T-helper 1 cell (primary cell): ENCODE data around the gene TMEFF1.

Experiments
- DNase-seq, 5 donors: peaks; one replicate each; pipeline ENCODE4 v3.0.0-alpha.2; 2012 to 2020

The TMEFF1 gene

DNA sequence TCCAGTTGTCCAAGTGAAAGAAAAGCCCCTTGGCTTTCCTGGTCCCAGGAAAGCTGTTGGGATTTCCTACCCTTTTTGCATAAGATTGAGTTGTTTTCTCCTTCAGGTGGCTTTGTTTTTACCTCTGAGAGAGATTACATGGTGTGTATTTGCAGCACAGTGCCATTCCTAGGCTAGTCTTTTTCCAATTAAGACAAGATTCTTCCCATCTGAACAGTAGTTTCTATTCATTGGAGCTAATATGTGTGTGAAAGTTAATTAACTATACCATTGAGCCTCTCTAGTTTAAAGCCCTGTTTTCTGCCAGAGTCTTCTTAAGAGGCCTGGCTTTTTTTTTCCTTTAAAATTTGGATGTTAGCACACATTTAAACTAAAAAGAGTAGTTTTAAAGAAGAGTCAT lies 25.9 kb upstream of the TMEFF1 start:
- no peak for DNase-seq

DNA sequence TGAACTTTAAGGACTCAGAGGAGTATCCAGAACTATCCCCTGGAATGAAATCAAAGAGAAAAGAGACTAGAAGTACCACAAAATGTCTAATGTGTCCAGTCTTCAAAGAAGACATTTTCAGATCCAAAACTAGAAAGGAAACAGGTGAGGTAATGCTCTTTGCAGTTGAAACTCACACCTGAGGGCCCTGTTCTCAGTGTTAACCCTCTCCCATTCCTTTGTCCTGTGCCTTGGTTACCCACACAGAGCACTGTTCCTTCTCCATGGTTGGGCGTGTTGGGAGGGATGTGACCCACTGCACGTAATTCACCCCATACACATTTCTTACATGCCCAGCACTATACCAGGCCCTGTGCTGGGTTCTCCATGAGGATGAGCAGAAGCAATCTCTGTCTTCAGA lies 24.7 kb upstream of the TMEFF1 start:
- no peak for DNase-seq

DNA sequence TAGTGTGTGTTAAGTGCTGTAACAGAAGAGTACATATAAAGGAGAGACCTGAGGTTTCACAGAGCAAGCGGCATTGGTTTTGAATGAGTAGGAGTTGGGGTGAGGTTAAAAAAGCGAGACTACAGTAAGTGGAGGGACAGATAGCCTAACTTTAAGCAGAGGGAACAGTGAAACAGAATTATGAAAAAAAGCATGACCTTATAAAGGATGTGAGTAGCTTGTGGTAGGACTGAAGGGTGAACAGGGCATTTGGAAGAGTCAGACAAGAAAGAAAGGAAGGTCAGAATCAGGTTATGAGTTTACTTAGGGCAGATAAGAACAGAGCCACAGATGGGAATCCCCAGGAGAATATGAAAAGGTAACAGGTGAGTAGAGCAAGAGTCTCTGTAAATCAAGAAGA lies 23.5 kb upstream of the TMEFF1 start:
- DNase-seq, result no peak

DNA sequence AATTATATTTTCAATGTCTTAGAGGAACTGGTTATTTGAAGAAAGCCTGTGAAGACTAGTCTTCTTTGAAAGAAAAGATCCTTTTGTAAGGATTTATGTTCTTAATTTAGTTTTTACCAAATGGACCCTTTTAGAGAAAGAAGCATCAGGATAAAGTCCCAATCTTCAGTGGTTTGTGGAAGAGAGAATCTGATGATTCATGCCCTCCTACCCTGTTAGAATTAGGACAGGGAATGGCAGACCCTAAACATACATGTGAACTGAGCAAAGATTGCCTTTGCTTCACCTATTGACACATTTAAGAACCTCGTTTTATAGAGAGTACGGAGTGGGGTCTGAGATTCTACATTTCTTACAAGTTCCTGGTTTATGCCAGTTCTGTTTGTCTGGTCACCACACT lies 20.1 kb upstream of the TMEFF1 start:
- no peak for DNase-seq

DNA sequence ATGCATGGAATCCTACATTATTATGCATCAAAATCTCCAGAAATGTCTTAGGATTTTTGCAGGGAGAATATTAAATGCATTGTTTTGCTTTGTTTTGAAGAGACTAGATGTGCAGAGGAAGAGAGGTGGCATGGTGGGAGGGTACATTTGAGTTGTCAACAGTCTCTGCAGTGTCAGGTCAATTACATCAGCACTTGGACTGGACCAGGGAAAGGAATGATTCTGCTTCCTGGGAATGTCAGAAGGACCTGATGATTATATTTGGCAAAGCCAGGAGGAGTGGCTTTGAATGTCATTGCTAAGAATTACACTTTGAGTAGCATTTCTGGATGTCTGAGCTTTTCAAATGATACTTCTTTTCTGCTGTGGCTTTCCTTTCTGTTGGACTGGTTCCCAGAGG lies 17.5 kb upstream of the TMEFF1 start:
- DNase-seq, result no peak

DNA sequence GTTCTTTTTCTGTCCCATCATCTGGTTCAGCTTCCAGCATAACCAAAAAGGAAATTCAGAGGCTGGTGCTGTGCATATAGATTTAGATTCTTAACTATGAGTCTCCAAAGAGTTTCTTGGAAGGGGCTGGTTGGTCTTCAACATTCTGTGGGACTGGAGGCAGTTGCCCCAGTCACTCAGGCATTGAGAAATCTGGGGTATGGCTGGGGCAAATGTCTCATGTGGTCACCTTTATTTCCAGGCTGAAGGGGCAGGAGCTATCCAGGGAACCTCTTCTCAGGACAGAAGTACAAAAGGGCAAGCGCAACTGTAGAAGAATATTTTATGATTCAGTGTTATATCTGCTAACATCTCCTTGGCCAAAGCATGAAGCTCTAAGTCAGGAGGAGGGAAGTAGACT lies 15.4 kb upstream of the TMEFF1 start:
- no peak for DNase-seq

DNA sequence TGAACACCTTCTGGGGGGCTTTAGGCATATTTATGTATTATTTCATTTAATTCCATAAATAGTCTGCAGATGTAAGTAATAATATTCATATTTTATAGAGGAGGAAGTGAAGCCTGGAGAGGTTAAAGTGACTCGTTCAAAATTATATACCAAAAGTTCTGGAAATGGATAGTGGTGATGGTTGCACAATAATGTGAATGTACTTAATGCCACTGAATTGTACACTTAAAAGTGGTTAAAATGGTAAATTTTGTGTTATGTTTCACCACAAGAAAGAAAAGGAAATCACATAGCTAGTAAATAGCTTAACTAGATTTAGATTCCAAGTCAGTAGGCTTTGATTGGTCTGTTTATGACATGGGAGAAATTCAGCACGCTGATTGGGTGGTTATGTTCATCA lies 13.0 kb upstream of the TMEFF1 start:
- no peak for DNase-seq

DNA sequence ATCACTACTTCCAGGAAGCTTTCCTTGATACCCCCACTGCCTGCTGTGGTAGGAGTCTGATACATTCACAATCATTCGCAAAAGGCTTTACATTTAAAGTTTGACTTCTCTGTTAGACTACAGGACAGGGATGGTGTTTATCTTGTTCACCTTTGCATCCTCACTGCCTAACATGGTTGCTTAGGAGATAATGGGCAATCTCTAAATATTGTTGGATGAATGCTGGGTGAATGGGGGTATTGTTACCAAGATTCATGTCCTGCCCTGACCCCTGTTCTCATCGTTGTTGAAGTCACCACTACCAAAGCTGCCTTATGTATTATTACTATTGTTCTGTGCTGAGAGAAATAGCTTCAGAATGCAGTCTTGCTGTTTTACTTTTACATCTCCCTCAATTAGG lies 7.7 kb upstream of the TMEFF1 start:
- no peak for DNase-seq

DNA sequence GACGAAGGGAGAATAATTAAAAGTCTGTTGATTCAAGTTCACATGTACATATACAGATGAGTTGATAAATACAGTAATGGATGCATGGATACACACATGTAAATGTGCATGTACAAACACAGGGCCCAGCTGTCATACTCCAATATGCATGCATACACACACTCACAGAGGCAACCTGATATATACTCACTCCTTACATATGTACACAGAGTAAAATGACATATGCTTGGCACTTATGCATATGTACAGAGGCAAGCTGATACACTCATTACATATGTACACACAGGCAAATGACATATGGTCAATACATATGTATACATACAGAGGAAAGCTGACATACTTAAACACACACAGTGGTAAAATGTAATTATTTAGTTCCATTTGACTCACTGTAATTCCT lies 7.2 kb upstream of the TMEFF1 start:
- DNase-seq, result no peak

DNA sequence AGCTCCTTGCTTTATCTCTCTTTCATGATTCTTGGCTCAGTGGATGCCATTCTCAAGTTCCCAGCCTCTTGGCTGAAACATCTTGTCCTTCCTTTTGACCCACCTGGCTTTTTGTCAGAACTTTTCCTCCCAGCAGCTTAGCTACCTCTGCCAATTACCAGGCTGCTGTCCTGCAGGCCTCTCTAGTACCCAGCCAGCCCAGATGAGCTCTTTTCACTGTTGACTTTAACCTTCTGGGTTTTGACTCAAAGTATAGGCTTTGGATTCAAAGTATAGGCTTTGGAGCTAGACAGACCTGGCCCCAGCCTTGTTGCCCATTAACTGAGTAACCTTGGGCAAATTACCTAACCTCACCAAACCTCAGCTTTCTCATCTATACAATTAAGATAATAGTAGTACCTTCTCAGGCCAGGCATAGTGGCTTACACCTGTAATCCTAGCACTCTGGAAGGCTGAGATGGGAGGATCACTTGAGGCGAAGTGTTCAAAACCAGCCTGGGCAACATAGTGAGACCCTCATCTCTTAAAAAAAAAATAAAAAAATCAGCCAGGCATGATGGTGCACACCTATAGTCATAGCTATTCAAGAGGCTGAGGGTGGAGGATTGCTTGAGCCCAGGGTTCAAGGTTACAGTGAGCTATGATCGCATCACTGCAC lies 6.6 kb upstream of the TMEFF1 start:
- DNase-seq, result no peak

DNA sequence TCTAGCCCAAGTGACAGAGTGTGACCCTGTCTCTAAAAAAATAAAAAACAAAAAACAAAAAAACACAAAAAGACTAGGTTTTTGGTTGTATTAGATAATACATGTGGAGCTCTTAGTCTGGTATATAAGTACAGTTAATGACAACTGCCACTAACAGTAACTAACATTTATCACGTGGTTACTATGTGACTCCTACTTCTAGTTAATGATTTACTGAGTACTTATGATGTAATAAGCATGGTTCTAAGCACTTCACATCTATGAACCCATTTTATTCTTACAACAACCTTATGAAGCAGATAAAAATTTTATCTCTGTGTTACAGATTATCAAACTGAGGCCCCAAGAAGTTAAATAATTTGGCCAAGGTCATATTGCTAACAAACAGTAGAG lies 6.1 kb upstream of the TMEFF1 start:
- DNase-seq, result no peak

DNA sequence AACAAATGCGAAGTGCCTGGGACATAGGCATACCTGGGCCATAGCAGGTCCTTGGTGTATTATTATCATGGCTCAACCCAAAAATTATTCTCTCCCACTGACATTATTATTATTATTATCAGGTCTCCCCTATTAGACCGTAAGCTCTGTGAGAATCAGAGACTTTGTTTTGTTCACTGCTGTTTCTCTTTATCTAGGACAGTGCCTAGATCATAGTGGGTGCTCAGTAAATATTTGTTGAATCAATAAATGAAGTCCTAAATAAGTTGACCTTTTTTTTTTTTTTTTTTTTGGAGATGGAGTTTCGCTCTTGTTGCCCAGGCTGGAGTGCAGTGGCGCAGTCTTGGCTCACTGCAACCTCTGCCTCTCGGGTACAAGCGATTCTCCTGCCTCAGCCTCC lies 4.9 kb upstream of the TMEFF1 start:
- DNase-seq, result no peak

DNA sequence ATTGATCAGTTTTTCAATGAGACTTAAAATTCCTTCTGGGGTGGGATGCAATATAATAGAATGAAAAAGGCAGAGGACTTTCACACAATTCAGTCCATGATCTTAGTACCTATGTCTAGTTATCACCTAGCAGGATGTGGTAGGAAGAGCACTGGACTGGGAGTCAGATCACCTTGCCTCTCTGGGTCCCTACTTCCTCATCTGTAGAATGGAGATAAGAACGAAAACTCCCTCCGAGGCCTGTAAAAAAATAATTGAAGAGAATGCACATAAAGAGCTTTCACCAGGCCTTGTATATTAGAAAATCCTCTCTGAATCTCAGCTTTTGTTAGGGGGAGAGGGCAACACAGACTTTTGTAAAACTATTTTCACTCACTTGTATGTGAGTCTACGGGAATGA lies 681 bp upstream of the TMEFF1 start:
- no peak for DNase-seq

DNA sequence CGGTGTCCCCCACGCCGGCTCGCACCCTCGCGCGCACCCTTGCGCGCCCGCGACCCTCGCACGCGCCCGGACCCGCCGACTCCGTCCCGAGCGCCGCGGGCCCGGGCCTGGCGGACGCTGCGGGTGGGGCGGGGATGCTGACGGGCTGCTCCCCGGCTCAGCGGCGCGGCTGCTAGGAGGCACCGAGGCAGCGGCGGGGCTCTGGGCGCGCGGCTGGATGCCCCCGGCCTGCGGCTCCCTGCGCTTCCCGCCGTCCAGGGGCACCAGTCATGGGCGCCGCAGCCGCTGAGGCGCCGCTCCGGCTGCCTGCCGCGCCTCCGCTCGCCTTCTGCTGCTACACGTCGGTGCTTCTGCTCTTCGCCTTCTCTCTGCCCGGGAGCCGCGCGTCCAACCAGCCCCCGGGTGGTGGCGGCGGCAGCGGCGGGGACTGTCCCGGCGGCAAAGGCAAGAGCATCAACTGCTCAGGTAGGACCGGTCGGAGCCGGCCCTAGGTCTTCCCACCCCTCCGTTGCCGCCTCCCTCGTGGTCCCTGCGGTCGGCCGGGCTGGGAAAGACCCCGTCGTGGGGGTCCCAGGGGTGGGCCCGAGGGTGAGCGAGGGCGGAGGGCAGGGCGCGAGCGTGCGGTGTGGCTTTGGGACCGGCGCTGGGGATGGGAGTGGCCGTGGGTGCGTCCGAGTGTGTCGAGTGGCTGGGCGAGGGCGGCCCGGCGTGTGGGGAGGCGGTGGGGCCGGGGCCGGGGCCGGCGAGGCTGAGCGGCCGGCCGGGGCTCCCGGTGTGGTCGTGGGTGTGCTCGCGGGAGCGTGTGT lies 530 bp downstream of the TMEFF1 start:
- DNase-seq, result peak in 3 of 5 donors; percentile 4 to 20 (median 10)

DNA sequence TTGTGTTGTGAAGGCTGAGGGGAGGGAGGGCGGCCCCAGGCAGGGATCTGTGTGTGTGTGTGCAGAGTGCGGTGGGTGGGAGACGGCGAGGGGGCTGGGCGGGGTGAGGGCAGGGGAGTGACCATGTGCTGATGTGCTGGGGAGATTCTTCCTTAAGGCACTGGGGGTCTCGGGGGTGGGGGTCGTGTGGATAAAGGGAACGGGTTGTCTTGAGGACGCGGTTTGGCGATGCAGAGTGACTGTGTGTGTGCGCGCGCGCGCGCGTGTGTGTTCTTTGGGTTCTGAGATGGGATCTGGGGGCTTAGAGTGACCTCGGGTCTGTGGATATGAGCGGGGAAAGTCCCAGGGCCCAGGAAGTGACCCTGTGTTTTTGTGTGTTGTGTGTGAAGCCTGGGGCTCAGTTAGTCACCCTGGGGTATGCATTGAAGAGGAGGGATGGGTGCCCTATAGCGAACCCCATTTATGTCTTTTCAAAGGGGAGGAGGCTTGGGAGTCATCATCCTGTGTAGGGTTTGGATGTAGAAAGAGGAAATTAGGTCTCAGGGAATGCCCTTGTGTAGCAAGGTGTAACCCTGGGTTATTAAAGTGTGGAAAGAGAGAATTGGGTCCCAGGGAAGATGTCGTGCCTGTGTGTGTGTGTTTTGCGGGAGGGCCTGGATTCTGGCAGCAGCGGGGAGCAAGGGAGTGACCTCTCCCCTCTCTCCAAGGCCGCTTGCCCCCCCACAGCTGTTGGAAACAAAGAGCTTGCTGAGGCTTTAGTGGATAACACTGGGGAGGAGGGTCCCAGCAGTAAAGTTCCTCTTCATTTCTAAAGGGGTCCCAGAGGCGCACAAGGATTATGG lies 1.4 kb downstream of the TMEFF1 start:
- DNase-seq, result no peak

DNA sequence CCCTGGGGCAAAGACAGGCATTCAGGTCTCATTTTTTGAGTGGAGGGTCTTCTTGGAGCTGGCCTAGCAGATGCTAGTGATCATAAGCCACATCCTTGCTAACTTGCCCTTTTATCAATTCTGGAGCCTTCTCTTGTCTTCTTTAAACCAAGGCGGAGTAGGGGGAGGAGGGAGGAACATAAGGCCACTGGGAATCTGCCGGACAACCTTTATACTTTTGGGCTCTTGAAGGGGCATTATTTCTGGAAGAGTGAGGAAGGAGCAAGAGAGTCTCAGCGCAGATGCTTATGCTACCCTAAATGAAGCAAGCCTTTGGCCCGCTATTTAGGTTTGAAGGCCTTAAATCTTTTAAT lies 2.0 kb downstream of the TMEFF1 start:
- DNase-seq, result no peak

DNA sequence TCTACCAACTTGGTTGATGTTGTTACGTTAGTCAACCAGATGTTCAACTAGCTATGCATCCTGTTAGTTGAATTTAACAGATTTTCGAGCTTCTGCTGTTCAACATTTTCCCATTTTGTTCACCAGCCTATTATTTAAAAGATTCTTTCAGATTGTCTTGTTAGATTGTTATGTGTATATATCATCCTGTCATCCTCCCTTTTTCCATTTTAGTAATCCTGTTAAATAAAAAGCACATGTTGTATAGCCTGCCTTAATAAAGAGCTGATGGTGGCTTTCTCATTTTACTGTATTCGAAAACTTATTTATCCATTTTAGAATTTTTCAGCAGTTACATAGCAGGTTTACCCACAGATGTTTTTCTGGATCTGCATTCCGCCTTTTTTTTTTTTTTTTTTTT lies 4.3 kb downstream of the TMEFF1 start:
- DNase-seq, result no peak

DNA sequence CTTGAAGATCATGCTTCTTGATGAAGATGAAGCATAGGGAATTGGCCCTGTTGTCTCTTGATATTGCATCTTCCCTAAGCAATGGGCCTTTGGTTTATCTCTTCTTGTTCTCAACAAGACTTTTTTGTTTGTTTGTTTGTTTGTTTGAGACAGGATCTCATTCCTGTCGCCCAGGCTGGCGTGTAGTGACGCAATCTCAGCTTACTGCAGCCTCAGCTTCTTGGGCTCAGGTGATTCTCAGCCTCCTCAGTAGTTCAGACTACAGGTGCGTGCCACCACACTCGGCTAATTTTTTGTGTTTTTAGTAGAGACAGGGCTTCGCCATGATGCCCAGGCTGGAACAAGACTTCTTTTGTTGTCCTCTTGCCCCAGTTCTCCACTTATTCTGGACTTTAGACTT lies 5.2 kb downstream of the TMEFF1 start:
- DNase-seq, result no peak

DNA sequence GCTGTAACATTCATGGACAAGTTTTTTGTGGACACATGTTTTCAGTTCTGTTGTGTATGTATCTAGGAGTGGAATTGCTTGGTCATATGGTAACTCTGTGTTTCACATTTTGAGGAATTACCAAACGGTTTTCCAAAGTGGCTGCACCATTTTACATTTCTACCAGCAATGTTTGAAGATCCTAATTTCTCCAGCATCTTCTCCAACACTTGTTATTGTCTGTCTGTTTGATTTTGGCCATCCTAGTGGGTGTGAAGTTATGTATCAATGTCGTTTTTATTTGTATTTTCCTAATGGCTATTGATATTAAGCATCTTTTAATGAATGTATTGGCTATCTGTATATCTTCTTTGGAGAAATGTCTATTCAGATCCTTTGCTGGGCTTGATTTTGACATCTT lies 6.9 kb downstream of the TMEFF1 start:
- no peak for DNase-seq

DNA sequence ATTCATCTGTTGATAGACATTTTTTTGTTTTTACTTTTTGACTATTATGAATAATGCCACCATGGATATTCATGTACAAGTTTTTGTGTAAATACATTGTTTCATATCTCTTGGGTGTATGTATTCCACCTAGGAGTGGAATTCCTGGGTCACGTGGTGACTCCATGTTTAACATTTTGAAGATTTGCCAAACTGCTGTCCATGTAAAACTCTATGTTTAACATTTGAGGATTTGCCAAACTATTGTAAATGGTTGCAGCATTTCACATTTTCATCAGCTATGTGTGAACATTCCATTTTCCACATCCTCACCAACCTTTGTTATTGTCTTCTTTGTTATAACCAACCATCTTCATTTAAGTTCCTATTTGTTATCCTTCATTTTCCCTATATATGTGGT lies 12.2 kb downstream of the TMEFF1 start:
- no peak for DNase-seq

DNA sequence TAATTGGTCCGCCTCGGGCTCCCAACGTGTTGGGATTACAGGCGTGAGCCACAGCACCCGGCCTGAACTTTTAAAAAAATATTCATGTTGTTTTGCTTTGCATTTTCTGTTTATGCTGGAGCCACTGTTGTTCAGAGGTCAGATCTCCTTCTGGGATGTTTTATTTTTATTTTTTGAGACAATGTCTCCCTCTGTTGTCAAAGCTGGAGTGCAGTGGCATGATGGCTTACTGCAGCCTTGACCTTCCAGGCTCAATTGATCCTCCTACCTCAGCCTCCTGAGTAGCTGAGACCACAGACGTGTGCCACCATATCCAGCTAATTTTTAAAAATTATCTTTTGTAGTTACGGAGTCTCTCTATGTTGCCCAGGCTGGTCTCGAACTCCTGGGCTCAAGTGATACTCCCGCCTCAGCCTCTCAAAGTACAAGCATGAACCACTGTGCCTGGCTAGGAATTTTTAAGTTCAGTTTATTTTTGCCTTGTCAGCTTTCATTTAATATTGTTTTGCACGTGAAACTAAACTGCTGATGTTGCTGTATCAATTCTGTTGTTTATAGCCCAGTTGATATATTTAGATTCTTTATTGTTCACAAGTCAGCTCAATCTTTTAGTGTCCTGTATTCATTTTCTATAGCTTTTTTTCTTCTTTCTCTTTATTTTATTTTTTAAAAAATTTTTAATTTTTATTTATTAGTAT lies 13.7 kb downstream of the TMEFF1 start:
- DNase-seq, result no peak

DNA sequence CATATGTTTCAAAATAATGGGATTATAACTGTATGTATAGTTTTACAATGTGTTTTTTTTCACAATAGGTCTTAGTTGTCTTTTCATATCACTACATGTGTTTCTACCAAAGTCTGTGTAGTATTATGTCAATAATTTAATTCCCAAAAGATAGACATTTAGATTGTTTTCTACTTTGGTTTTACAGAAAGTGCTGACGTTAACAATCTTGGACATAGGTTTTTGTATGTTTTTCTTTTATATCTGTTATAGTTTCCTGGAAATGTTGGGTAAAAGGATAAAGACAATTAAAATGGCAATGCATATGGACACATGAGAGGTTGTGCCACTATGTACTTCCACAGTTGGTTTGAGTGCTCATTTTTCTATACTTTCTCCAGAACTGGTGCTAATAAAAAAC lies 15.2 kb downstream of the TMEFF1 start:
- DNase-seq, result no peak

DNA sequence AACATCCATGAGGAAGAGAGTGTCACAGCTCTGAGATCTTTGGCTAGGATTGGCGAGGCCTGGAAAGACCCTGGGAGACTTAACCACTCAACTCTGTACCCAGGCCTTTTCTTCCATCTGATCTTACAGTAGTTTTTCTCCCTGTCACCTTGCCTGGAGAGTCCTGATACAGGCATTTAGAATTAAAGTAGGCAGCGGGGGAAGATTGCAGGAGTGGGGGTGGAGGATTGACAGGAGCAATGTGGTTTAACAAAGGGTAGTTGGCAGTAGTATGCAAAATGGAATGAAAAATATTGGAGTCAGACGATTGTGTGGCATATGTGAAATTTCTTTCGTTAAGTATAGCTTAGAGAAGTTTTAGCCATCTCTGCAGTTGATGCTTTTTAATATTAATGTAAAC lies 16.9 kb downstream of the TMEFF1 start:
- DNase-seq, result no peak
